Raji (cell line): Measurements from ENCODE around the gene ZNF488.

ENCODE experiments used
- POLR2A ChIP-seq: IDR thresholded peaks from 2 replicates; pipeline ENCODE4 v1.6.1; 2011; ENCODE audit warnings: low read depth, low read length, control low read depth; ENCODE audit not compliant: insufficient read depth

ZNF488 gene

DNA sequence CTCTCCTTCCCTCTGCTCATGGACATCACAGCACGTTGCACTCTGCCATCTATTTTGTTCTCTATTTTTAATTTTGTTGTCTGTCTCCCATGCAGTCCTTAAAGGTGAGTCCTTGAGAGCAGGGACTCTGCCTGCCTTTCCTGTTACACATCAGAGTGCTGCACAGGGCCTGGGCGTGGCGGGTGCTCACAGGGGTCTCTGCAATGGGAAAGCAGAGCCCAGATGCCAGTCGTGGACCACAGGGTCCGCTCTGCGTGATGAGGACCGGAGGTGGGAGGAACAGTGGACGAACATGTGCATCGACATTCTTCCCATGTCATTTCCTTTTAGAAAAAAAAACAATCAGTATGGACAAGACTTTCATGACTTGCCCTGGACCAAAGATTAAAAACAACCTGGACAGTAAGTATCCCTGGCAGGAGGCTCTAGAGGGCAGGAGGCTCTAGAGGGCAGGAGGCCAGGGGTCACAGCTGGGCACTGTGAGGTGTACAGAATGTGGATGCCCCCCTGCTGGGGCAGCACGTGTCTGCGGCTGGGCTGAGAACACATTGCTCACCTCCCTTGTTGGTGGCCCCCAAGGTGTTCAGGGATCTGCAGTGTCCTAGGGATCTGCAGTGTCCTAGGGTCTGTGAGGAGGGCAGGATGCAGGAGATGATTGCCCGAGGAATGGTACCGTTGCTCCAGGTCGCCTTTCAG lies 29.6 kb upstream of the ZNF488 start:
- TF ChIP-seq POLR2A, result no peak

DNA sequence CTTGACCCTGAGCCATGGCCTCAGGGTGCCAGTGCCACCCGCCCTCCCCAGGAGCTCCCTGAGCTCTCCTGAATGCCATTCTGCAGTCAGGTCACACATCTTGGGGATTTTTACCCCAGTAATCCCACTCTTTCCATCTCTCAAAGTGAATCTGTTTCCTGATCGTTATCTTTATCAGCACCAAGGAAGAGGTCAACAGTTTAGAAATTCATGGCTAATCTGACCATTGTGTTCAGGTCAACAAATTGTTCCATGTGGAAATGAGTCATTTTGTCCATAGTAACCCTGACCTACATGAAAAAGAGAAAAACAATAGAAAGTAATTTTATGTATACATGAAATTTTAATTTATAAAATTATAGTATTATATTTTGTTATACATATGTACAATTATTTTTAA lies 28.8 kb upstream of the ZNF488 start:
- no peak for TF ChIP-seq POLR2A

DNA sequence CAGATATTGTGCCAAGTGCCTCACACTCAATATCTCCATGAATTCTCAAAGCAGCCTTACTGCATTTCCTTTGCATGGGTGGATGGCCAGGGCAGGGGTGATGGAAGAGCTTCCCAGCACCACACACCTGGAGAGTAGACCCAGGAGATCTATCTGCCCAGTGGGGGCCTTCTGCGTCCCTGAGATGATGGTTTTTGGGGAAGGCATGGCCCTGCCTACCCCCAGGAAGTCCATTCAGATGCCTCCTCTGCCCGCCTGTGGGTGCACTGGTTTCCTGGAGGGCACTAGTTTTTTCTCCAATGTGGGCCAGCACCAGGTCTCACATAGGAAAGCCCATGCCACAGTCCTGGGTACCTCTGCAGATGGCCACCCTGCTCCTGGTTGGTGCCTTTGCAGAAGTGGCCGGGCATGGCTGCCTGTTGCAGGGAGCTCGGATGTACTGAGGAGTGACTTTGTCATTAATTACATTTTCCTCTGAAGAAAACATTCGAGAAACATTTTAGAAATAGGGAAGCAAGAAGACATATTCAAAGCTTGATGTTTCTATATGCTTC lies 28.2 kb upstream of the ZNF488 start:
- no peak for TF ChIP-seq POLR2A

DNA sequence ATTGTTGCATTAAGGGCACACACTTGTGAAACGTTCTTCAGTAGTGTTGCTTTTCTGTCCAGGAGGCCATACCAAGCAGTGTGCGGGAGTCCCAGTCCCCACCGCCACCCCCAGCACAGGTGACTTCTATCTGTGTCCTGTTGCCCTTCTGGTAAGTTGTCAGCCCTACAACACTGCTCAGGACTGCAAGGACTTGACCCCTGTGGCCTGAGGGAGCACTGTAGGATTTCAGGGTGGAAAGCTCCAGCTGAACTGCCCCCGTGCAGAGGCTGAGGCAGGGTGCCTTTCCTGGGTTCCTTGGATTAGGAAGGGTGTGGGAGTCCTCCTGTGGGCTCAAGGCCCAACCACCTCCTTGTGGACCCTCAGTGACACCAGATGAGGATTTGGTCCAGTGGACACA lies 26.8 kb upstream of the ZNF488 start:
- no peak for TF ChIP-seq POLR2A

DNA sequence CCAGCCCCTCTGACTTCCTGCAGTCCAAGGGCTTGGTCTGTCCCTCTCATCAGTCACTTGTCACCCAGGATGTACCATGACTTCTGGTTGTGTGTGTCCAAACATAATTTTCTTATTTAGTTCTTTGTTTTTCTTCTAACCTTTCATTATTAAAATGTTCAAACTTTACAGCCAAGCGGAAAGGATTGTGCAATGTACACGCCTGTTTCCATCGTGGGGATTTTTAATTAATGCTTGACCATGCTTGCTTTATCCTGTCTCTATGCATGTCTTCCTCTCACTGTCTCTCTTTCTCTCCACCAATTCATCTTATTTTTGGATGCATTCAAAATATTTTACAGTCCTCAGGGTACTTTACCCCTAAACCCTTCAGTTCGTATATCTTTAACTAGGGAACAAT lies 26.2 kb upstream of the ZNF488 start:
- no peak for TF ChIP-seq POLR2A

DNA sequence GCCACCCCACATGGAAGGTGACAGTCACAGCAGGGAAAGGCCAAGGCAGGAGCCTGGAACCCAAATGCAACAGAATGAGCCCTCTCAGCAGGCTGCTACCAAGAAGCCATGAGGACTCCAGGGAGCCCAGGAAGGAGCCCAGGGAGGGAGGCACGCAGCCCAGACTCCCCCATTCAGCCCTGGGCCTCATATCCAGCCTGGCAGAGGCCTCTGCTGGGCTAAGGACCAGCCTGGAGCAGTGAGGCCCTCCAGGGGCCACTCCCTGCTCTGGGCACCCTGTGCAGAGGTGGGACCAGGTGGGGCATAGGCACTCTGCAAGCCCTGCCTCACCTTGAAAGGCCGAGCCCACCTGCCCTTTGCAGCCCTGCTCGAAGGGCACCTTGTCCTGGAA lies 25.8 kb upstream of the ZNF488 start:
- TF ChIP-seq POLR2A, result no peak

DNA sequence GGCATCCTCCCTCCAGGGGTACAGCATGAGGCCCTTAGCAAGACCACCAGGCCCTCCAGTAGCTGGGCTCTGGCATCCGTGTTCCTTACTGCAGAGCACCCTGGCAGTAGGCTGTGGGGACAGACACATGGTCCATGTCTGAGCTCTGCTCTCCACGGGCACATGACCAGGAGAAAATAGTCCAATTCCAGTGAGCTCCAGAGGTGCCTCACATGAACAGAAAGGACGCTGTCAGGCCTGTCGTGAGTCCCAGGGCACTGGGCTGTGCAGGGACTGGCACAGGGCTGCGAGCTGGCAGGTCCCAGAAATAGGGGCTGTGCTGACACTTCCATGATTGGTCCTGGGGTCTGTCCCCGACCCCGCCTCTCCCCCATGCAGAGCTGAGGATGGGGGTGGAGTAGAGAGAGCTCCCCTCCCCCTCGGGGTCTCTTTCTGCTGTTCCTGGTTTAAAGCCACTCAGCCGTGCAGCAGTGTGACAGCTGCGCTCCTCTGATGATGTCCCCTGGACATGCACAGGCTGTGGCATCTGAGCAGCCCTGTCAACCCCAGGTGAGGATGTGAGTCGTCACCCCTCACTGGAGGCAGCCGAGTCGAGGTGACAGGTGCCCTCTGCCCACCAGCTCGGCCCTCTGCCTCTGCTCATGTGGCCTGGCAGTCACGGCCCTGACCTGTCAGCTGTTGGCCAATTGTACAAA lies 25.2 kb upstream of the ZNF488 start:
- TF ChIP-seq POLR2A, result no peak

DNA sequence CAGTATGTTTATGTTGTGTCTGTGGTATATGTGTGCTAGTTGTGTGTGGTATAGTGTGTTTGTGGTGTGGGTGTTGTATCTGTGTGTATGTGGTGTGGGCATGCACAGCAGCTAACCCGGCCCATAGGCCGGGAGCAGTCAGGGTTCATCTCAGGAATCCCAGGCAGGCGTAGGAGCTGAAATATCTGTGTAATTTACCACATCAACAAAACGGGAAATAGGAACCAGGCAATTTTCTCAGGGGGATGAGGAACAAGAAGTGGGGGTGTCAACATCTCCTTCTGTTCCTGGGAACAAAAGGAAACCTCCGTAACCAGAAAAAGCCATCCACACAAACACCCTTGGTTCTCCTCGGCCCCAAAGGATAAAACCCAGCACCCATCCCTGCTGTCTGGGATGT lies 24.5 kb upstream of the ZNF488 start:
- TF ChIP-seq POLR2A, result no peak

DNA sequence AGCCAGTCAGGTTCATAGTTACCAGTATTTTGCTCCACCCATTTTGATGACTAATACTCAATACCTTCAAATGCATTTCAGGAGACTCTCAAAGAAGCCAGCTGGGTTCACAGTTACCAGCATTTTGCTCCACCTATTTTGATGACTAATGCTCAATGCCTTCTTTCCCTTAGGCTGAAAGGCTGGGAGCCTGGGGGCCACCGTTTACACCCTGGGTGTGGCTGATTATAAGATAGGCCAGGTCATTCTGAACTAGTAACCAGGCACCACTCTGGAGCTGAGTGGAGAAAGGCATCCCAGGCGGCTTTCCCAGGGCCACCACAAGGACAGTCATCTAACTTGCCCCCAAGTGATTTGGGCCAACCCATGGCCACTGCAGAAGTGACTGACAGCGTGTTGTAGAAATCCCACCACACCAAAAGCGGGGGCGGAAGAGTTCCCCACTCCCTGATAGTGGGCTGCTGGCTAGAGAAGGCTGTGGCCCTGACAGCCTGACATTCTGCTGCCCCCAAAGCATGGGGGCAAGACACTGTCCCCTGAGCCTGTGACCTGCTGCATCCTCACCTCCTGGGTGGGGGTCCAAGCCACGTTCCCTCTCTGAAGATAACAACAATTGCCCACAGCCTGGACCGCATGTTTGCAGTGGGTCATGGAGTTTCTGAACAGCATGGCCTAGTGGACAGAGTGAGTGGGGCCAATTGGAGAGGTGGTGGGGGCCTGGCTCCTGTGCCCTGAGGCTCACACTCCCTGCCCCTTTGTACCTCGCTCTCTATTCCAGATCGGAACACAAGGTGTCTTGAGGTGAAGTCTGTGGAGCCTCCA lies 23.0 kb upstream of the ZNF488 start:
- TF ChIP-seq POLR2A, result no peak

DNA sequence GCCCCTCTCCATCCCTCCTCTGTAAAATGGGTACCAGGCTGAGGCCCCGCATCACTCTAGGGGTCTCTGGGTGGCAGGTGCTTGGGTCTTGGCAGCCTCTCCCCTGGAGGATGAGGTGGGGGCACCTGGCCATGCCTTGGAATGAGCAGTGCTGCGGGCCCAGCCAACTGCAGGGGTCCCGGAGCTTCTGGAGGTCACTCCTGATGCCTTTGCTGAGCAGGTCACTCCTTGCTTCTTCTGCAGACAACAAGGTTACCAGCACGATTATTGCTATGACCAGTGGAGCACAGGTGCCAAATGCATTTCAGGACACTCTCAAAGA lies 22.4 kb upstream of the ZNF488 start:
- no peak for TF ChIP-seq POLR2A

DNA sequence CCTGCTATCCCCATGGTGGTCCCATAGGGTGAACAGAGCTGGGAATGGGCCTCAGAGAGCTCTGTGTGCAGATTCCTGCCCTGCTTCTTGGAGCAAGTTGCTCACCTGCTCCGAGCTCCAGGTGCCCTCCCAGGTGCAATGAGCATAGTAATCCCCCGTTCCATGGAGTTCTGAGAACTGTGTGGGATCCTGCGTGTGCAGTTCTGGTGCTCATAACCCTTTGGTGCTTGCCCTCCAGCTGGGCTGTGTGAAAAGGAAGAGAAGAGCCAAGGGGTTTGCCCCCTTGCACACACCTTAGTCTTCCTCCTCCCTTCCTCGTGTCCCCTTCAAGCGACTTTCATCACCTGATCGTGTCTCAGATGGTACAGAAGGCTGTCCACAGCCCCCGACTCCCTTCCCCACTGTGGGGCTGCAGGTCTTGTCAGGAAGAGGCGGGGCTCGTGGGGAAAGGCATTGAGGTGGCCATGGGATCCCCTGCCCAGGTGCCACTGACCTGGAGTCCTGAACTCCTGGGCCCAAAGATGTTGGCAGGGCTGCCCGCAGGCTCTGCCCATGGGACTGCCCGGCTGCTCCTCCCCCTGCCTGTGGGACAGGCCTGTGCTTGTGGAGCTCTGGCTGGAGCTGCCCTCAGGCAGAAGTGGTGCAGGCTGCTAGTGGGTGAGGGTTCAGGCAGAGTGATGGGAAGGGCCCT lies 21.9 kb upstream of the ZNF488 start:
- no peak for TF ChIP-seq POLR2A

DNA sequence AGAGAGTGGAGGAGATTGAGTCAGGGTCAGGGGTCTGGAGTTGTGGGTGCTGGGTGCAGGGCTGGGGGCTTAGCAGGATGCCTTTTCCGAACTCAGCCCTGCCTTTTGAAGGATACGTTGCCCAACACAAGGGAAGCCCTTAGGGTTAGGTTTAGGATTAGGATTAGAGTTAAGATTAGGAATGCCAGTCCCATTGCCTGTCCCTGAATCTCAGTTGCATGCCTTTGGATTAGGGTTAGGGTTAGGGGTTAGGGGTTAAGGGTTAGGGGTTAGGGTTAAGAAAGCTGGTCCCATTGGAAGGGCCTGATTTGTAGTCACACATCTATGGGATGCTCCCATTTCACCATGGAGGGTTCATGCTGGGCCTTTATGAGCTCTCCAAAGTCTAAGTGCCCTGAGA lies 20.8 kb upstream of the ZNF488 start:
- TF ChIP-seq POLR2A, result no peak

DNA sequence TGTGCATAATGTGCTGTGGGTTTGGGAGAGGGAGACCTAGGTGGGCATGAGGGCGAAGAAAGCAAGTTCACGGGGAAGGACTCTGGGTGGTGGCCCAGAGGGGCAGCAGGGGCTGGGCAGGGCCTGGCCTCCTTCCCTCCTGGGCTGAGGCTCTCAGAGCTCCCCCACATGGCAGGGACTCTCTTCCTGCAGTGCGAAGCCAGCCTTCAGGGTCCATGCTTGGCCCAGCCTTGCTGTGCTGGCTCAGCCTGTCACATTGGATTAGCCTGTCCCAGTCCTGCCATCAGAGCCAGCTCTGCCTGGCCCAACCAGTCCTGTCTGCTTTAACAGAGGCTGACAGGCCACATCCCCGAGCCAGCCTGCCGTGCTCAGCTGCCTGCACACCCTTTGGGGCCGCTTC lies 20.4 kb upstream of the ZNF488 start:
- no peak for TF ChIP-seq POLR2A

DNA sequence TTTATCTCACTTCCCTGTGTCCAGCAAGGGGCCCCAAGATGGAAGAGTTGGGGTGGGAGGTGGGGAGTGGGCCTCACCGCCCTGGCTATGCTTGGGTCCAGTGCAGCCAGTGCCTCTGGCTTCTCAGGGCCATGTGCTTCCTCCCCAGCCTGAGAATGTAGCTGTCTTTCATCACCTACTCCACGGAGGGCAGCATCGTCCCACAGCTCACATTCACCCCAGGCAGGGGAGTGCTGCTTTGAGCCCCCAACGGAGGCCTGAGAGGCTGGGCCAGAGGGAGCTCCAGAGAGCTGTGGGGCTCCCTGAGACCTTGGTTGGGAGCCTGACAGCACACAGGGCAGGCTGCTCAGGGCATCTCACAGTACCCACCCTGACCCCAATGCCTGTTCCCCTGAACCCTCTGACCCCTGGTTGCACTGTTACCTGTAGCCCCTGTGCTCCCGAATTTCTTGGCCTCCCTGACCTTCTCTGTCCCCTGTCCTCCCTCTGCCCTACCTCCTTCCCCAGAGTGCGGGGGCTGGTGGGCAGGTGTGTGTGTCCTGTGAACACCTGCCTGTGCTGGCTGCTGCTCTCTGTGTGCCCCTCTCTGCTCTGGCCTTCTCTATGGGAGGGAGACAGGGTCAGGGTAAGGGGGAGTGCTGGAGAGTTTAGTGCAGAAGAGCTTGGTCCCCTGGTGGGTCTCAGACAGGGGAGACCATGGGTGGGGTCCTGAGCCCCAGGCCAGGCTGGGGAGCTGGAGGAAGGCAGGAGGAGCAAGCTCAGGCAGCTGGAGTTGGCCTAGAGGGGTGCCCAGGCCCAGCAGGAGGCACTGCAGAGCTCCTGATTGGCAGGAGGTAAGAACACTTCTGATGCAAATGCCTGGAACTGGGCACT lies 19.6 kb upstream of the ZNF488 start:
- TF ChIP-seq POLR2A, result no peak

DNA sequence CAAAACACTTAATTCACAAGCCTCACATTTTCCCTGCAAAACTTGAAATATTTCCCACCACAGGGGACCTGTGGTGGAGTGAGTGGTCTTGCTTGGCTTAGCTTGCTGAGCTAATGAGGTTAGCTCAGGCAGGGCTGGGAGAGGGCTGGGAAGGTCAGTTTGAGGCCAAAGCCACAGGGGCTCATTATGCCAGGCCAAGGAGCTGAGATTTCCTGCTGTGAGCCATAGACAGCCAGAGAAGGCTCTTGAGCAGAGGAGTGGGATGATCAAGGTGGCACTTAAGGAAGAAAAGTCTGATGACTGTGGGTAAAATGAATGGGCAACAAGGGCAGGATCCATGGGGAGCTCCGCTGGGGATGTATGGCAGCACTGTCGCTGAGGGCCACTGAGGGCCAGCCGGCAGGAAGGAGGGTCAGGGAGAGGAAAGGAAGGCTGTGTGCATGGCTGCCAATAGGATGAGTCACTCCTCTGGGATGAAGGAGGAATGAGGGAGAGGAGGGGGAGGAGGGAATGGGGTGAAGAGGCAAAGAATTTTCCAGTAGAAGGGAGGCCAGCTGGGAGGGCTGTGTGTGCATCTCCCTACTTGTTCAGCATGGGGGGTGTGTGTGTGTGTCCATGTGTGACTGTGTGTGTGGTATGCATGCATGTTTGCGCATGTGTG lies 18.7 kb upstream of the ZNF488 start:
- no peak for TF ChIP-seq POLR2A
